HepG2 (cell line): ENCODE measurements around the gene IFNA6. TPM values are rescaled to one million over a fixed set of nuclear protein-coding genes. Genes with fewer than 3 reads are reported as not detected.

ENCODE experiments used
- AGO2 ChIP-seq: fragments of 200-400 bp; formaldehyde crosslinking; optimal IDR thresholded peaks from 2 replicates; pipeline ENCODE3; 2017; ENCODE audit warnings: mild to moderate bottlenecking, low read depth, low read length, moderate library complexity
- FOXA3 ChIP-seq: IDR thresholded peaks from 2 replicates; pipeline ENCODE4 v1.6.1; 2016; ENCODE audit warnings: missing genetic modification reagents, missing compliant biosample characterization
- MAFK ChIP-seq, 2 experiments: IDR thresholded peaks in 1 of 2; conservative IDR thresholded peaks in 1 of 2; 2 replicates each; pipeline ENCODE4 v1.6.1; 2011; ENCODE audit warnings: improper control_type of control experiment in 2 of 2, low read length in 2 of 2
- MEIS2 ChIP-seq: sonication (generic); formaldehyde crosslinking; IDR thresholded peaks from 2 replicates; pipeline ENCODE4 v1.9.0; 2021; ENCODE audit warnings: mild to moderate bottlenecking, missing genetic modification reagents
- MXD4 ChIP-seq: IDR thresholded peaks from 2 replicates; pipeline ENCODE4 v1.6.1; 2016; ENCODE audit warnings: mild to moderate bottlenecking, missing biosample characterization, missing genetic modification reagents
- POLR2A ChIP-seq, 2 experiments: IDR thresholded peaks; 2 replicates each; pipeline ENCODE4 v1.6.1; 2011; ENCODE audit warnings: low read depth in 2 of 2, low read length in 2 of 2, mild to moderate bottlenecking in 1 of 2, moderate library complexity in 1 of 2; ENCODE audit not compliant: insufficient read depth in 1 of 2
- REXO4 ChIP-seq: sonication (generic); formaldehyde crosslinking; IDR thresholded peaks from 2 replicates; pipeline ENCODE4 v1.8.0; 2022; ENCODE audit warnings: missing genetic modification reagents, mild to moderate bottlenecking, borderline replicate concordance
- RFX3 ChIP-seq: IDR thresholded peaks from 2 replicates; pipeline ENCODE4 v1.6.1; 2016; ENCODE audit warnings: missing biosample characterization, missing genetic modification reagents
- RFXAP ChIP-seq: sonication (generic); formaldehyde crosslinking; IDR thresholded peaks from 2 replicates; pipeline ENCODE4 v1.4.0; 2020; ENCODE audit warnings: missing genetic modification reagents, borderline replicate concordance
- ZBTB7A ChIP-seq: sonication (generic); formaldehyde crosslinking; IDR thresholded peaks from 2 replicates; pipeline ENCODE4 v1.8.0; 2022; ENCODE audit warnings: mild to moderate bottlenecking, missing genetic modification reagents
- ZNF12 ChIP-seq: sonication (generic); formaldehyde crosslinking; IDR thresholded peaks from 2 replicates; pipeline ENCODE4 v1.5.0; 2020; ENCODE audit warnings: missing genetic modification reagents
- ZNF652 ChIP-seq: IDR thresholded peaks from 2 replicates; pipeline ENCODE4 v1.6.1; 2016; ENCODE audit warnings: low read depth, borderline replicate concordance
- polyA plus RNA-seq, 8 experiments: library from polyadenylated mRNA; depleted of rRNA in 3 of 8; stranded (reverse) in 7 of 8; unstranded in 1 of 8; fragments of >200 nt; fragmentation: Illumina TruSeq in 4 of 8; extraction: Trizol in 4 of 8; gene quantifications; 2 replicates each; pipeline versions ENCODE4 v1.2.1 to v1.2.3, GENCODE V29; 2011 to 2016; ENCODE audit warnings: low read depth in 4 of 8, missing spikeins in 1 of 8, mixed read lengths in 1 of 8; ENCODE audit not compliant: insufficient read depth in 1 of 8
- total RNA-seq, 5 experiments: library from RNA; depleted of rRNA; stranded (reverse); fragments of >200 nt; fragmentation: Illumina TruSeq; extraction: Trizol; gene quantifications; 2 replicates each; pipeline ENCODE4 v1.2.3, GENCODE V29; 2016; ENCODE audit warnings: low read depth in 1 of 5
- TF ChIP-seq, protein P1 (sequence below): sonication (generic); formaldehyde crosslinking; IDR thresholded peaks from 2 replicates; pipeline ENCODE4 v1.4.0; 2020; ENCODE audit warnings: mild to moderate bottlenecking, missing genetic modification reagents
- TF ChIP-seq, protein P2 (sequence below): sonication (generic); formaldehyde crosslinking; IDR thresholded peaks from 2 replicates; pipeline ENCODE4 v1.8.1; 2023; ENCODE audit warnings: mild to moderate bottlenecking, missing genetic modification reagents, borderline replicate concordance
- TF ChIP-seq, protein P3 (sequence below): sonication (generic); formaldehyde crosslinking; IDR thresholded peaks from 2 replicates; pipeline ENCODE4 v1.4.0; 2020; ENCODE audit warnings: missing genetic modification reagents
- TF ChIP-seq, protein P4 (sequence below), 2 experiments: sonication (generic) in 1 of 2; formaldehyde crosslinking in 1 of 2; IDR thresholded peaks; 2 replicates each; pipeline versions ENCODE4 v1.6.1 to v1.9.0; 2014 to 2022; ENCODE audit warnings: antibody characterized with exemption in 1 of 2, borderline replicate concordance in 1 of 2, inconsistent platforms in 1 of 2, low read depth in 1 of 2, missing genetic modification reagents in 1 of 2
- TF ChIP-seq, protein P5 (sequence below): sonication (generic); formaldehyde crosslinking; IDR thresholded peaks from 2 replicates; pipeline ENCODE4 v1.8.0; 2022; ENCODE audit warnings: missing genetic modification reagents, low read depth, mild to moderate bottlenecking, borderline replicate concordance

The IFNA6 gene
- total and polyA plus RNA-seq, 2 of the 13 experiments (the other 11 are each of a cell fraction or from before 2014, with no cell fraction given) = not detected

DNA sequence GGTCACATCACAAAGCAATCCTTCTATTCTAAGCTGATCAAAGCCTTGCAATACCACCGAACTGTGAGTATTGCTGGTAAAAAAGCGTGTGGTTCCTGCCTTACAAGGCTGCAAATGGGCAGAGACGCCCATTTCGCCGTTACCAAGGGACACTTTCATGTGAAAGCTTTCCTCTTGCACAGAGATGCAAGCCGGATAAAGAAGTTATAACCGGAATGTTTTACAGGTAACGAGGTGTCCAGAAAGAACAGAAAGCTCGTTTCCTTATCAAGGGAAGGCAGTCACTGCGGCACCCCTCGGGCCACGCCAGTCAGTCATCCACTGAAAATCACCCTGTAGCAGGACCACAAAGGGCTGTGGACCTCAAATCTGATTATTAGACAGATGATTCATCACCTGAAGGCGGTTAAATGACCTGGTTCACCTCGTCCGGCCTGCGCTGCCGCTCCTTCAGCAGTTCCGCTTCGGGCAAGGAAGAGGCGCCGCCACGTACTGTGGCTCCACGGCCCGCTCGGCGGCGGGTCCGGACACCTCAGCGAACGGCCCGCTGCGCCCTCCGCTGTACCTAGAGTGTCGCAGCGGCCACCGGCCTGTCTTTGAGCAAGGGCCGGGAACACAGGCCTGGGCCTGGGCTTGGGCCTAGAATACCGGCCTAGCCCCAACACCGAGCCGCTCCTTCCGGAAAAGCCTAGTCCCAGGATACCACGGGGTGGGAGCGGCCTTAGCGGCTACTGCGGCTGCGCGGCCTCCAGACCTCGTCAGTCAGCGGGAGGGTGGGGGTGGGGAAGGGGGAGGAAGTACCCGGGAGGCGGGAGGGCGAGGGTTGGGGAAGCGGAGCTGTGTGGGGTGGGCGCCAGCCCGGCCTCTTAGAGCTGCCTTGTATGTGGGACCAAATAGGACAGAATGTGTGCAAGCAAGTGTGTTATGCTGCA is 15.7 kb downstream of the IFNA6 start, which contains the start of gene KLHL9 (continued):
- TF ChIP-seq, protein P1, sequence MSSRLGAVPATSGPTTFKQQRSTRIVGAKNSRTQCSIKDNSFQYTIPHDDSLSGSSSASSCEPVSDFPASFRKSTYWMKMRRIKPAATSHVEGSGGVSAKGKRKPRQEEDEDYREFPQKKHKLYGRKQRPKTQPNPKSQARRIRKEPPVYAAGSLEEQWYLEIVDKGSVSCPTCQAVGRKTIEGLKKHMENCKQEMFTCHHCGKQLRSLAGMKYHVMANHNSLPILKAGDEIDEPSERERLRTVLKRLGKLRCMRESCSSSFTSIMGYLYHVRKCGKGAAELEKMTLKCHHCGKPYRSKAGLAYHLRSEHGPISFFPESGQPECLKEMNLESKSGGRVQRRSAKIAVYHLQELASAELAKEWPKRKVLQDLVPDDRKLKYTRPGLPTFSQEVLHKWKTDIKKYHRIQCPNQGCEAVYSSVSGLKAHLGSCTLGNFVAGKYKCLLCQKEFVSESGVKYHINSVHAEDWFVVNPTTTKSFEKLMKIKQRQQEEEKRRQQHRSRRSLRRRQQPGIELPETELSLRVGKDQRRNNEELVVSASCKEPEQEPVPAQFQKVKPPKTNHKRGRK = no peak
- peak; percentile 63; the same call in 1 of the 2 replicates for TF ChIP-seq MXD4
- no peak for TF ChIP-seq MAFK (conservative IDR thresholded peaks at IDR 0.05 in 1 of 2, IDR thresholded peaks at IDR 0.05 in 1 of 2; ENCODE audit: low read length in 2 of 2)
- TF ChIP-seq, protein P2, sequence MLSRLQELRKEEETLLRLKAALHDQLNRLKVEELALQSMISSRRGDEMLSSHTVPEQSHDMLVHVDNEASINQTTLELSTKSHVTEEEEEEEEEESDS = no peak
- TF ChIP-seq, protein P3, sequence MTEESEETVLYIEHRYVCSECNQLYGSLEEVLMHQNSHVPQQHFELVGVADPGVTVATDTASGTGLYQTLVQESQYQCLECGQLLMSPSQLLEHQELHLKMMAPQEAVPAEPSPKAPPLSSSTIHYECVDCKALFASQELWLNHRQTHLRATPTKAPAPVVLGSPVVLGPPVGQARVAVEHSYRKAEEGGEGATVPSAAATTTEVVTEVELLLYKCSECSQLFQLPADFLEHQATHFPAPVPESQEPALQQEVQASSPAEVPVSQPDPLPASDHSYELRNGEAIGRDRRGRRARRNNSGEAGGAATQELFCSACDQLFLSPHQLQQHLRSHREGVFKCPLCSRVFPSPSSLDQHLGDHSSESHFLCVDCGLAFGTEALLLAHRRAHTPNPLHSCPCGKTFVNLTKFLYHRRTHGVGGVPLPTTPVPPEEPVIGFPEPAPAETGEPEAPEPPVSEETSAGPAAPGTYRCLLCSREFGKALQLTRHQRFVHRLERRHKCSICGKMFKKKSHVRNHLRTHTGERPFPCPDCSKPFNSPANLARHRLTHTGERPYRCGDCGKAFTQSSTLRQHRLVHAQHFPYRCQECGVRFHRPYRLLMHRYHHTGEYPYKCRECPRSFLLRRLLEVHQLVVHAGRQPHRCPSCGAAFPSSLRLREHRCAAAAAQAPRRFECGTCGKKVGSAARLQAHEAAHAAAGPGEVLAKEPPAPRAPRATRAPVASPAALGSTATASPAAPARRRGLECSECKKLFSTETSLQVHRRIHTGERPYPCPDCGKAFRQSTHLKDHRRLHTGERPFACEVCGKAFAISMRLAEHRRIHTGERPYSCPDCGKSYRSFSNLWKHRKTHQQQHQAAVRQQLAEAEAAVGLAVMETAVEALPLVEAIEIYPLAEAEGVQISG (CRISPR knock-in tag) = peak; percentile 86
- no peak for TF ChIP-seq ZBTB7A
- peak; percentile 29; the same call in 1 of the 2 replicates for TF ChIP-seq ZNF12
- TF ChIP-seq MEIS2 = peak; percentile 51; the same call in 1 of the 2 replicates
- TF ChIP-seq RFX3 (CRISPR knock-in tag) = no peak
- TF ChIP-seq RFXAP (CRISPR knock-in tag) = no peak
- peak; percentile 10; the same call in 1 of the 2 replicates for TF ChIP-seq FOXA3 (CRISPR knock-in tag)
- peak; percentile 59 for TF ChIP-seq AGO2
- TF ChIP-seq, protein P4, sequence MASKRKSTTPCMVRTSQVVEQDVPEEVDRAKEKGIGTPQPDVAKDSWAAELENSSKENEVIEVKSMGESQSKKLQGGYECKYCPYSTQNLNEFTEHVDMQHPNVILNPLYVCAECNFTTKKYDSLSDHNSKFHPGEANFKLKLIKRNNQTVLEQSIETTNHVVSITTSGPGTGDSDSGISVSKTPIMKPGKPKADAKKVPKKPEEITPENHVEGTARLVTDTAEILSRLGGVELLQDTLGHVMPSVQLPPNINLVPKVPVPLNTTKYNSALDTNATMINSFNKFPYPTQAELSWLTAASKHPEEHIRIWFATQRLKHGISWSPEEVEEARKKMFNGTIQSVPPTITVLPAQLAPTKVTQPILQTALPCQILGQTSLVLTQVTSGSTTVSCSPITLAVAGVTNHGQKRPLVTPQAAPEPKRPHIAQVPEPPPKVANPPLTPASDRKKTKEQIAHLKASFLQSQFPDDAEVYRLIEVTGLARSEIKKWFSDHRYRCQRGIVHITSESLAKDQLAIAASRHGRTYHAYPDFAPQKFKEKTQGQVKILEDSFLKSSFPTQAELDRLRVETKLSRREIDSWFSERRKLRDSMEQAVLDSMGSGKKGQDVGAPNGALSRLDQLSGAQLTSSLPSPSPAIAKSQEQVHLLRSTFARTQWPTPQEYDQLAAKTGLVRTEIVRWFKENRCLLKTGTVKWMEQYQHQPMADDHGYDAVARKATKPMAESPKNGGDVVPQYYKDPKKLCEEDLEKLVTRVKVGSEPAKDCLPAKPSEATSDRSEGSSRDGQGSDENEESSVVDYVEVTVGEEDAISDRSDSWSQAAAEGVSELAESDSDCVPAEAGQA (IDR thresholded peaks at IDR 0.05; ENCODE audit: low read depth) = no peak
- TF ChIP-seq, protein P4 (CRISPR knock-in tag; IDR thresholded peaks at IDR 0.05; ENCODE audit: borderline replicate concordance) = peak; percentile 54; the same call in 1 of the 2 replicates
- TF ChIP-seq POLR2A (IDR thresholded peaks at IDR 0.05; ENCODE audit: insufficient read depth in 1 of 2, low read depth in 2 of 2, low read length in 2 of 2) = peak; percentile 64 to 67; a peak in 3 of 4 replicates
- TF ChIP-seq, protein P5, sequence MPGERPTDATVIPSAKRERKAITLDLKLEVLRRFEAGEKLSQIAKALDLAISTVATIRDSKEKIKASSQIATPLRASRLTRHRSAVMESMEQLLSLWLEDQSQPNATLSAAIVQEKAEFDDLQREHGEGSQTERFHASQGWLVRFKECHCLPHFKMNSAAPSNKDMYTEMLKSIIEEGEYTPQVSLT (CRISPR knock-in tag) = no peak; the same call in 1 of the 2 replicates
- no peak for TF ChIP-seq ZNF652 (CRISPR knock-in tag)
- TF ChIP-seq REXO4 (CRISPR knock-in tag) = no peak
